Epithelial cell of prostate (primary cell): ENCODE measurements around the gene CIPC.

Experiments
- DNase-seq: peaks from one replicate; pipeline ENCODE4 v3.0.0-alpha.2; 2011; ENCODE audit warnings: low read depth, low spot score
- H3K27ac ChIP-seq: fragments of 450-650 bp; 2 replicates; pipeline ENCODE4 v1.5.1; 2017; ENCODE audit warnings: mild to moderate bottlenecking

Gene CIPC

GRCh38 chr14:77142005-77142800, 44.1 kb downstream of the CIPC start:
- no peak overlapping the region for H3K27ac ChIP-seq
- no peak for DNase-seq

DNA sequence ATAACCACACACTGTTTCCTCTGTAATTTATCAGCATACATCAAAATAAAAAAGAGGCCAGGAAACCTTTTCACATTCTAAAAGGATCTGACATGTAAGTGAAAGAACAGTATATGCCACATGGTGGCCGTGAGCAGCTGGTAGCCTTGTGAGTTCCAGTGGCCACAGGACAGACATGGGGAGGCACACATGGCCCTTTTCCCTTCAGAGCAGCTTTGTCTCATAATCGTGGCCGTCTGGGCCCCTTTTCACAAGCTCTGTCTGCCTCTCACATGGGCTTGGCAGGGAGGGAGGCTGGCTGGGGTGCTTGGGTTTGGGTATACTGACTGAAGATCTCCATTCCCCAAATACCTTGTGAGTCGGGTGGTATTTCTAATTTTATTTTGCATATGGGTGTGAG, 45.0 kb downstream of the CIPC start:
- H3K27ac ChIP-seq, result no peak overlapping the region
- DNase-seq, result no peak

GRCh38 chr14:77144412-77145115, 46.5 kb downstream of the CIPC start:
- no peak for DNase-seq
- H3K27ac ChIP-seq, result no peak overlapping the region

GRCh38 chr14:77145975-77146740, 48.1 kb downstream of the CIPC start:
- no peak overlapping the region for H3K27ac ChIP-seq
- no peak for DNase-seq

DNA sequence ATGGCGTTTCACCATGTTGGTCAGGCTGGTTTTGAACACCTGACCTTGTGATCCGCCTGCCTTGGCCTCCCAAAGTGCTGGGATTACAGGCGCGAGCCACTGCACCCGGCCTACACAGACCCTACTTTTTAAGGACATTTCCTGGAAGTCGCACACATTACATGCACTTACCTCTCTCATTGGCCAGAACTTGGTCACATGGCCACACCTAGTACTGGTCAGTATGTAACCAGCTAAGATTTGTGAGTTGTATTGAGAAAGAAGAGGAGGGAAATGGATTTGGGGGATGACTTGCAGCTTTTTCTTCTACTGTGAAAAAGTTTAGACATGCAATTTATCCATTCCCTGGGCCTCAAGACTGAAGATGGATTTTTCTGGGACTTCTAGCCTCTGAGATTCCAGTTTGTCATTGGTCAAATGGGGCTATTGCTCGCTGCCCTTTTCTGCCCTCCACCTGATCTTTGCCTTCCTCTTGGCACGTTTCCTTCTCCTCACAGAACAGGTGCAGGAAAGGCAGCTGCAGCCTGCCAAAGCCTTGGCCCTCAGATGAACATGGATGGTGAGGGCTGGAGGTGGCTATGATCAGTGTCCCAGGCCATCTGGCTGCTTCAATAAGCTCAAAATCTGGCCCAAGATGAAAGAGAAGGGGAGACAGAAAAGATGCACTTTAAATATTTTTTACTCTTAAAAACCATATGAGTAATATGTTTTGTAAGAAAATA, 50.6 kb downstream of the CIPC start:
- no peak for DNase-seq

GRCh38 chr14:77151245-77151644, 53.2 kb downstream of the CIPC start:
- H3K27ac ChIP-seq, result no peak overlapping the region
- no peak for DNase-seq

More for the DNA sequence above, 50.6 kb downstream of the CIPC start:
- H3K27ac ChIP-seq, result no peak overlapping the region

GRCh38 chr14:77151918-77152588, 54.0 kb downstream of the CIPC start:
- no peak overlapping the region for H3K27ac ChIP-seq
- no peak for DNase-seq

DNA sequence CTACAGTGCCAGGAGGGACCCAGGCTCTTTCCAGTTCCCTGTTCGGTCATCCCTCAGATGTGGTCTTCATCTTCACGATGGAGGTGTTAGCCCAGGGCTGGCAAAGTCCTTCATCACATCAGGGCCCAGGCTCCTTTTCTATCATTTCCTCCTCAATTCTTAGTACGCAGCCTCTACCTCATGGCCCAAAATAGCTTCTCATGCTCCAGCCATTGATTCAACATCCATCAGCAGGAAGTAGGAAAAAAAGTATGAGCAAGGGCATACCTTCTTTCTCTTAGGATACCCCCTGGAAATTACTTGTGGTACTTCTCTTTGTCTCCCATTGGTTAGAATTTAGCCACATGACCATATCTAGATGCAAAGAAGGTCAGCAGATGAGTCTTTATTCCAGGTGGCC, 55.7 kb downstream of the CIPC start:
- DNase-seq, result no peak
- H3K27ac ChIP-seq, result no peak overlapping the region

- no peak overlapping the region for H3K27ac ChIP-seq
- DNase-seq, result no peak
Observed at GRCh38 chr14:77154421-77154820, 56.4 kb downstream of the CIPC start.

GRCh38 chr14:77155083-77155482, 57.0 kb downstream of the CIPC start:
- H3K27ac ChIP-seq, result no peak overlapping the region
- DNase-seq, result no peak

DNA sequence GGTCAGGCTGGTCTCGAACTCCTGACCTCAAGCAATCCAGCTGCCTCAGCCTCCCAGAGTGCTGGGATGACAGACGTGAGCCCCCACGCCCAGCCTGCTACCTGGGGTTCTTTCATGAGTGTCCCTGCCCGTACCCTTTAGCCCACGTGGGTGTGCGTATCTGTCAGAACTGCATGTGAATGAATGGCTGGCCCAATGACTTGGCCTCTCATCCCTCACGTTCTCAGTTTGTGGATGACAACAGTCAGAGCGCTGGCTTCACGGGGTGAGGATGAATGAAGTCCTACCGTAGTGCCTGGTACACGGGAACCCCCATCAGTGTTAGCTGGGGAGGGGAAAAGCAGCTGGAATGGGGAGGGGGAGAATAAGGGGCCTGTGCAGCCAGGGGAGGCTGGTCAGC, 59.7 kb downstream of the CIPC start:
- H3K27ac ChIP-seq, result no peak overlapping the region
- DNase-seq, result no peak

- no peak for DNase-seq
- H3K27ac ChIP-seq, result no peak overlapping the region
Observed at GRCh38 chr14:77158175-77158881, 60.3 kb downstream of the CIPC start.

DNA sequence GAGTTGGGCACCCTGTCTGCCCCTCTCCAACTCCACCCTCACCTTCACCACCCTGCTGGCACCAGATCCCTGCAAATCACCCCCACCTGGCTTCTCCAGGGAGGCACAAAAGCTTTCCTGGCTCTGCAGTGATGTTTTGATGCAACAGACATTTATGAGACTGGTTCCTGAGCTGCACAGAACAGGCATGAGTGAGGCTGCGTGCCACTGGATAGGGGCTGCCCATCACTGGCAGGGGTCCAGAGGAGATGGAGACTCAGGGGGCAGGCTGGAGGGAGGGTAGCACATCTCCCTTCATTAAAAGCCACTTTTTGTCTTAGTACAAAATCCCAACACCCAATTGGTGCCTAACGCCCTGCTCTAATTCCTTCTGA, 60.8 kb downstream of the CIPC start:
- H3K27ac ChIP-seq, result no peak overlapping the region
- DNase-seq, result no peak

GRCh38 chr14:77161011-77161410, 63.0 kb downstream of the CIPC start:
- H3K27ac ChIP-seq, result no peak overlapping the region
- DNase-seq, result no peak
